Midbrain (tissue), 1 donor: ENCODE data around the gene UCKL1.
"Not testable (repeated sequence)": the region's sequence is repeated elsewhere in the genome, so short reads cannot be mapped to it uniquely, and the experiment has no call there.

Source experiments
- DNase-seq: peaks from one replicate; lab custom pipeline; 2025; lab: John Stamatoyannopoulos, UW

UCKL1 gene

GRCh38 chr20:63919130-63919529, 37.1 kb downstream of the UCKL1 start:
- no peak for DNase-seq

GRCh38 chr20:63917811-63918210, 38.4 kb downstream of the UCKL1 start:
- no peak for DNase-seq

GRCh38 chr20:63916371-63916939, 39.8 kb downstream of the UCKL1 start:
- not testable (repeated sequence) for DNase-seq

- peak; percentile 48 for DNase-seq
Observed at GRCh38 chr20:63915471-63915870, 40.7 kb downstream of the UCKL1 start.

- no peak for DNase-seq
Observed at GRCh38 chr20:63913768-63914167, 42.4 kb downstream of the UCKL1 start.

GRCh38 chr20:63911176-63911575, 45.0 kb downstream of the UCKL1 start:
- peak; percentile 35 for DNase-seq

GRCh38 chr20:63908008-63908682, 48.1 kb downstream of the UCKL1 start:
- DNase-seq, result no peak

- no peak for DNase-seq
Observed at GRCh38 chr20:63903796-63904561, 52.2 kb downstream of the UCKL1 start.

- no peak for DNase-seq
Observed at GRCh38 chr20:63900413-63900812, 55.8 kb downstream of the UCKL1 start.

- no peak for DNase-seq
Observed at GRCh38 chr20:63898882-63899558, 57.2 kb downstream of the UCKL1 start.

GRCh38 chr20:63897978-63898561, 58.1 kb downstream of the UCKL1 start:
- no peak for DNase-seq

- DNase-seq, result peak; percentile 50
Observed at GRCh38 chr20:63896264-63897105, 59.7 kb downstream of the UCKL1 start.

GRCh38 chr20:63895952-63896263, 60.3 kb downstream of the UCKL1 start:
- no peak for DNase-seq

GRCh38 chr20:63895202-63895951, 60.8 kb downstream of the UCKL1 start:
- DNase-seq, result no peak

- peak; percentile 96 for DNase-seq
Observed at GRCh38 chr20:63894358-63895201, 61.6 kb downstream of the UCKL1 start, which contains the start of gene DNAJC5. Gene DNAJC5 (plus strand): TSS chr20:63895126. CDS start chr20:63928346, 33,220 bp downstream.

GRCh38 chr20:63893999-63894357, 62.2 kb downstream of the UCKL1 start:
- no peak for DNase-seq

- DNase-seq, result no peak
Observed at GRCh38 chr20:63892402-63892801, 63.8 kb downstream of the UCKL1 start.

GRCh38 chr20:63891061-63892002, 64.9 kb downstream of the UCKL1 start:
- no peak for DNase-seq

- DNase-seq, result no peak
Observed at GRCh38 chr20:63890616-63891015, 65.6 kb downstream of the UCKL1 start.
